Mammary epithelial cell (primary cell): ENCODE results near the gene EFCAB10.

ENCODE experiments used
- EZH2 ChIP-seq: IDR thresholded peaks from 2 replicates; pipeline ENCODE4 v1.6.1; 2012; ENCODE audit warnings: low read length, inconsistent platforms, borderline replicate concordance
- TF ChIP-seq, protein P1 (sequence below), 2 donors: IDR thresholded peaks in 1 of 2; conservative IDR thresholded peaks in 1 of 2; 2 replicates each; pipeline ENCODE4 v1.5.1; 2011 to 2012; ENCODE audit warnings: inconsistent platforms in 2 of 2, low read length in 2 of 2, mild to moderate bottlenecking in 2 of 2, control low read depth in 1 of 2, low read depth in 1 of 2; ENCODE audit not compliant: insufficient read depth in 1 of 2; ENCODE audit errors: extremely low read depth in 1 of 2

DNA sequence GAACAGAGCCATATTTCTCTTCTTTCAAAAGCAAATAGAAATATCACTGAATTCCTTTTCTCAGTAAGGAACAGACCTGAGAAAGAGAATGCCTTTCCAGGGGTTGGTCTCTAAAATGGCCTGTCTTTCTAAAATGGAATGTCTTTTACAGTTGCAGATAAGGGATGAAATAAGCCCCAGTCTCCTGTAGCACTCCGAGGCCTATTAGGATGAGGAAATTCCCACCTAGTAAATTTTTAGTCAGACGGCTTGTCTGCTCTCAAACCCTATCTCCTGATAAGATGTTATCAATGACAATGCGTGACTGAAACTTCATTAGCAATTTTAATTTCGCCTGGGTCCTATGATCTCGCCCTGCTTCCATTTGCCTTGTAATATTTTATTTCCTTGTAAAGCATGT is 2.9 kb upstream of the EFCAB10 start:
- no peak for TF ChIP-seq EZH2
- TF ChIP-seq, protein P1, sequence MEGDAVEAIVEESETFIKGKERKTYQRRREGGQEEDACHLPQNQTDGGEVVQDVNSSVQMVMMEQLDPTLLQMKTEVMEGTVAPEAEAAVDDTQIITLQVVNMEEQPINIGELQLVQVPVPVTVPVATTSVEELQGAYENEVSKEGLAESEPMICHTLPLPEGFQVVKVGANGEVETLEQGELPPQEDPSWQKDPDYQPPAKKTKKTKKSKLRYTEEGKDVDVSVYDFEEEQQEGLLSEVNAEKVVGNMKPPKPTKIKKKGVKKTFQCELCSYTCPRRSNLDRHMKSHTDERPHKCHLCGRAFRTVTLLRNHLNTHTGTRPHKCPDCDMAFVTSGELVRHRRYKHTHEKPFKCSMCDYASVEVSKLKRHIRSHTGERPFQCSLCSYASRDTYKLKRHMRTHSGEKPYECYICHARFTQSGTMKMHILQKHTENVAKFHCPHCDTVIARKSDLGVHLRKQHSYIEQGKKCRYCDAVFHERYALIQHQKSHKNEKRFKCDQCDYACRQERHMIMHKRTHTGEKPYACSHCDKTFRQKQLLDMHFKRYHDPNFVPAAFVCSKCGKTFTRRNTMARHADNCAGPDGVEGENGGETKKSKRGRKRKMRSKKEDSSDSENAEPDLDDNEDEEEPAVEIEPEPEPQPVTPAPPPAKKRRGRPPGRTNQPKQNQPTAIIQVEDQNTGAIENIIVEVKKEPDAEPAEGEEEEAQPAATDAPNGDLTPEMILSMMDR (conservative IDR thresholded peaks at IDR 0.05 in 1 of 2, IDR thresholded peaks at IDR 0.05 in 1 of 2; ENCODE audit: extremely low read depth in 1 of 2, insufficient read depth in 1 of 2, low read depth in 1 of 2, low read length in 2 of 2) = no peak
